Epithelial cell of esophagus (primary cell): ENCODE measurements around the gene KRTAP5-4.

Source experiments
- DNase-seq: peaks from one replicate; pipeline ENCODE4 v3.0.0; 2010; ENCODE audit warnings: low read depth
- H3K4me3 ChIP-seq: 2 replicates; pipeline ENCODE4 v1.5.1; 2011; ENCODE audit warnings: mild to moderate bottlenecking, low read length, control low read depth
- TF ChIP-seq, protein P1 (sequence below): IDR thresholded peaks from 2 replicates; pipeline ENCODE4 v1.5.1; 2011; ENCODE audit warnings: low read depth, mild to moderate bottlenecking, low read length, control low read depth, inconsistent platforms; ENCODE audit not compliant: insufficient read depth; ENCODE audit errors: missing control alignments

KRTAP5-4 gene

DNA sequence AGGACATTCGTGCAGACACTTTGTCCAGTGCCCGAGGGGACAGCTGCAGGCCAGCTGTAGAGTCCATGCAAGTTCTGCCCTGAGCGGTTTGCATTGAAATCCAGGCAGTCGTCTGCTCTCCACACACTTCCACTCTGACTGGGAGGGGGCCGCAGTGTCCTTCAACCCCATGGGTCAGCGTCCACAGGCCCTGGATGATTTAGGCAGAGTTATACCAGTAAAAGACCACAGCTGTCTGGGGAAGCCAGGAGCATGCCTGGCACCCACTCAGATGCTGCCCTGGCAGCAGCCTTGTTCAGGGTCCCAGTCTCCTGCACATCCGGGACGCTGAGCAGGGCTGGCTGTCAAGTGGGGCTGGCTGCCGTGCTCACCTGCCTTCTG is 34.1 kb upstream of the KRTAP5-4 start:
- TF ChIP-seq, protein P1, sequence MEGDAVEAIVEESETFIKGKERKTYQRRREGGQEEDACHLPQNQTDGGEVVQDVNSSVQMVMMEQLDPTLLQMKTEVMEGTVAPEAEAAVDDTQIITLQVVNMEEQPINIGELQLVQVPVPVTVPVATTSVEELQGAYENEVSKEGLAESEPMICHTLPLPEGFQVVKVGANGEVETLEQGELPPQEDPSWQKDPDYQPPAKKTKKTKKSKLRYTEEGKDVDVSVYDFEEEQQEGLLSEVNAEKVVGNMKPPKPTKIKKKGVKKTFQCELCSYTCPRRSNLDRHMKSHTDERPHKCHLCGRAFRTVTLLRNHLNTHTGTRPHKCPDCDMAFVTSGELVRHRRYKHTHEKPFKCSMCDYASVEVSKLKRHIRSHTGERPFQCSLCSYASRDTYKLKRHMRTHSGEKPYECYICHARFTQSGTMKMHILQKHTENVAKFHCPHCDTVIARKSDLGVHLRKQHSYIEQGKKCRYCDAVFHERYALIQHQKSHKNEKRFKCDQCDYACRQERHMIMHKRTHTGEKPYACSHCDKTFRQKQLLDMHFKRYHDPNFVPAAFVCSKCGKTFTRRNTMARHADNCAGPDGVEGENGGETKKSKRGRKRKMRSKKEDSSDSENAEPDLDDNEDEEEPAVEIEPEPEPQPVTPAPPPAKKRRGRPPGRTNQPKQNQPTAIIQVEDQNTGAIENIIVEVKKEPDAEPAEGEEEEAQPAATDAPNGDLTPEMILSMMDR = no peak
- no peak overlapping the region for H3K4me3 ChIP-seq
- DNase-seq = no peak

DNA sequence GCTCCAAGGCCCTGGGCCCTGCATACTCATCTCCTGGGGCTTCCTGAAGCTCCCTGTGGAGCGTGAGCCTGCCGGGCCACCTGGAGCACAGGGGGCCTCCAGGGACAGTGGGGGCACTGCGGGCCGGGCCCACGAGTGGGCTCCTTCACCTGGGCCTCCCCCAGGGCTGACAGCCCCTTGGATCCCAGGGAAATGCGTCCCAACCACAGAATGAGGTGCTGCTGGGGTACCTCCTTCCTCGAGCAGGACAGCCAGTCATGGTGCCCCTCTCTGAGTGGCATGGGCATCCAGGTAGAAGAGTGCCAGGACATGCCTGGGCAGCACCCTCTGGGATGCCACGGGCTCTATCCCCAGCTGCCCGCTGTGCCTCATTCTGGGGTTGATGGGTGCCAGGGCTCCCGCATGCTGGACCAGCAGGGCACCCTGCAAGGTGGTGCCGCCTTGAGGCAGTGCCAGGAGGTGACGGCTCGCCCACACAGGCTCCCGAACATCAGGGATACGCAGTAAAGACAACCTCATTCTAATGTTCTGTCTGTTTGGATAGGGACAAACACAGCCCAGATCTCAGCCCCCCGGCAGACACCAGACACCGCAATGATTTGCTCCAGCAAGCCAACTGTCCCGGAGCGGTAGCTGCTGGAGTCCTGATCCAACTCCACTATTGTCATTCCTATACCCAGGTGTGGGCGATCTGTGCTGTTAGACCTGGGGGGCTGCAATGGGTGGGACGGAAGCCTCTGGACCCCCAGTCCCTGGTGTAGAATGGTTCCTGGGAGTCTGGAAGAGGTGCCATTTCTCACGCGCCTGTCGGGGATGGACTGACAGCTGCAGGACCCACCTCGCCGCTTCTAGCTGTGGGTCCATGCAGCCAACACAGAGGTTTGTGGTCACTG is 33.5 kb upstream of the KRTAP5-4 start:
- TF ChIP-seq, protein P1 = peak; percentile 14
- peak; percentile 34 for DNase-seq

DNA sequence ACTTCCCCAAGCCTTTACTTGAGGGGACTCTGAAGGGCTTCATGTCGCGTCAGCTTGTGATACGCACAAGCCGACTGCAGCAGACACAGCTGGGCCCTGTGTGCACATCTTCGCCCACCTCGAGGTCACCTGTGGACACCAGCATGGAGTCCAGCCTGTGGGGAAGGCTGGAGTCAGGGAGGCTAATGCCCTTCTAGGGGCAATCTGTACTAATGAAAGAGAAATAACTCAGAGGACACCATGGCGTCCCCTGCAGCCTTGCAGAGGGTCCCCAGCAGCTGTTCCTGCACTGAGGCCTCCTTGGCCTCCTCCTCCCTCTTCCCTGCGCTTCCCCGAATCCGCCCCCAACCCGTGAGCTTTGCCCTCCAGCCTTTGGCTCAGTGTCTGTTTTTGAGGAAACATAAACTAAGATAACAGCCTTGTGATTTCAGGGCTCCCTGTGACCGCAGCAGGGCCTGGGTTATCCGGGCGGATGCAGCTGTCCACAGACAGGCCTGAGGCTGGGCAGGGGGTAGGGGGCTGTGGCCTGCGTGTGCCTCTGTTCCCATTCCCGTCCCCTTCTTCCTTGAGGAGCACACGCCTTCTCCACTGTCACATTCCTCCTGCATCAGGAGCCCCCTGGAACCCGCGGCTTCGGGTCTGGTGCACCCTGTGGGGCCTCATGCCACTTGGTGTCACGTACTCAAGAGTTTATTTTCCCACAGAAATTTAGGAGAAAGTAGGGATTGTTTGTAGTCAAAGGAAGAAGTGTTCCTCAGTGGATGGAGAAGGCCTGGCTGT is 32.6 kb upstream of the KRTAP5-4 start:
- H3K4me3 ChIP-seq = no peak overlapping the region
- no peak for DNase-seq
- TF ChIP-seq, protein P1 = no peak

More for the DNA sequence above, 33.5 kb upstream of the KRTAP5-4 start:
- H3K4me3 ChIP-seq = no peak overlapping the region

DNA sequence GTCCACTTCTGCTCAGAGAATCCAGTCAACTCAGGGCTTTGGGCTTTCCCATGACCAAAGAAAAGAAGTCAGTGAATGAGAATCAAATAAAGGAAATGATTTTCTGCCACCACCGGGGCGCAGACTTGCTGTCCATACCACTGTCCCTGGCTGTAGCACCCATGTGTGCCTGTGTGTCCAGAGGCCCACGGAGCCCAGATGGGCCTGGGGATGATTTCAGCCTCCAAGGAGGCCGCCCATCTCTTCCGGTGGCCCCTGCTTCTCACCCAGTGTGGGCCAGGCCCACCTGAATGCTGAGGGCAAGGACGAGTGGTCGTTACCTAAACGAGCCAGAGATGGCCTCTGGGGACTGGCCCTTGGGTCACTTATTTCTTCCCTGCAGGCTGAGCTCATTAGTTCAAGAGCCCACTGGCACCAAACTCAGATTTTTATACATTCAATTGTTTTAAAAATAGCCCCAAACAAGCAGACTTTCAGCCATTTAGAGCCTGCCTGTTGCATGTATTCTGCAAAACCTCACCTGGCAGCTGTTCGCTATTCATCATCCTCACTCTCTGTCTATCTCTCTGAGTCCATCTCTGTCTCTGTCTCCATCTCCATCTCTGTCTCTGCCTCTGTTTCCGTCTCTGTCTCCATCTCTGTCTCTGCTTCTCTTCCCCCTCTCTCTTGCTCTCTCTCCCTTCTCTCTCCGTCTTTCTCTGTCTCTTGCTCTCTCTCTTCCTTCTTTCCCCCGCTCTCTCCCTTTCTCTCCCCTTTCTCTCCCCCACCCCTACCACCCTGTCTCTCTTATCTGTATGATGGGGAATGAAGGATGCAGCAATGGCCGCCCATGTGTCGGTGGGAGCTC is 31.8 kb upstream of the KRTAP5-4 start:
- no peak overlapping the region for H3K4me3 ChIP-seq
- TF ChIP-seq, protein P1 = no peak
- no peak for DNase-seq

DNA sequence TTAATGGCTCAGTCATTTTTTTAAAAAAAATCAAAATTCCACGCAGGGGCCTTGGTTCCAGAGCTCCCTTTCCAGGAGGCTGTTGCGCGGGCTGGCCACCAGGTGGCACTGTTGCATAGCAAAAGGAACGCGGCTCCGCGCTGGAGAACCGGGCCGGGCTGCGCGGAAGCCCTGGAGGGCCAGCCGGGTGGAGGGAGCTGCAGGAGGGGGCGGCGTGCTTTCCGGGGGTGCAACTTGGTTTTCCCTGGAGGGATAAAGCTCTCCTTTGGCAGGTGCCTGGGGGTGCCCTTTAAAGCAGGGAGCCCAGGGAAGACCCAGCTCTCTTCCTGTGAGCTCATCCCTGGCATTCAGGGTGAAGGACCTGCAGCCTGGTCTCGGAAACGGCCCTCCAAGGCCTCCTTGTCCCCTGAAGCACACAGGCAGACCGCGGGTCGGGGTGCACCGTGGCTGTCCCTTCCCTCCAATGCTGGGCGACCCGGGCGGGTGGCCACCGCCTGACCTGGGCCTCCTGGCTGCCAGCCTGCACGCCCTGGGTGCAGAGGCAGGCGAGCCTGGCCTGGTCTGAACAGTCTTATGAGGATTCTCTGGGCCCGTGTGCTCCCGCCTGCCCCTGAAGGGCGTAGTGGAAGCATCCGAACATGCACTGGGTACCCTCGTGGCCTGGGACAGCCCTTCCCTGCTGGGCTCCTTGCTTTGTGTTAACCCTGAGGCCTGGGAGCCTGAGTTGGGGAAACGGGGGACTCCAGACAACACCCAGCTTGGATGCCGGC is 31.0 kb upstream of the KRTAP5-4 start:
- TF ChIP-seq, protein P1 = peak; percentile 86
- H3K4me3 ChIP-seq = no peak overlapping the region
- peak; percentile 50 for DNase-seq

DNA sequence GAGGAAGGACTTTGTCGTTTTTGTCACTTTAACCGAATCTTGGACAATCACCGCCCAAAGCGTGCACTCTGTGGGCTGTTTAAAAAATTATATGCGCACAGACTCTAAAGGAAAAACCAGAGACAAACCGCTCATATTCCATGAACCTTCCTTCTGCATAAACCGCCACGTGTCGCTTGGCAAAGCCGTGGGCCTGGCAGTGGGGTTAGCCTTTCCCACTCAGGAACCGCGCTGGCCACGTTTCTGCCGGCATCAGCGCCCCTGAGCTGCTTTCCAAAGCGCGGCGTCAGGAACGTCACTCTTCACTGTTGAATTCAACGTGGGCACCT is 30.5 kb upstream of the KRTAP5-4 start:
- no peak for DNase-seq
- no peak overlapping the region for H3K4me3 ChIP-seq
- TF ChIP-seq, protein P1 = no peak
